SK-N-SH (cell line): ENCODE data around the gene EML1. TPM values are rescaled to one million over a fixed set of nuclear protein-coding genes. Genes with fewer than 3 reads are reported as not detected.

Source experiments
- CTCF ChIA-PET: fragments of 300-600, 350-600 bp; formaldehyde crosslinking; extraction: SDS; loops from one replicate; lab custom pipeline; 2021; lab: Yijun Ruan, JAX
- POLR2A ChIA-PET: fragments of 350-600 bp; sonication (Branson Sonifier 250); formaldehyde crosslinking; extraction: SDS; loops from one replicate; lab custom pipeline; 2020; ENCODE audit warnings: antibody characterized with exemption, inconsistent platforms; lab: Yijun Ruan, JAX
- DNase-seq: peaks from one replicate; pipeline ENCODE4 v3.0.0; 2012
- H2AFZ ChIP-seq: fragments of 200-600 bp; sonication (generic); 2 replicates; pipeline ENCODE4 v1.8.1; 2016; ENCODE audit warnings: antibody characterized with exemption, mild to moderate bottlenecking, low read depth
- H3F3A ChIP-seq: fragments of 200-600 bp; sonication (generic); replicated peaks from 2 replicates; pipeline ENCODE3; 2016; ENCODE audit warnings: antibody characterized with exemption, mild to moderate bottlenecking; ENCODE audit not compliant: insufficient read depth
- H3K27ac ChIP-seq, 2 experiments: fragments of 200-500 bp in 1 of 2; fragments of 200-600 bp in 1 of 2; sonication (Bioruptor generic) in 1 of 2; sonication (generic), shearing (Covaris generic) in 1 of 2; 2 replicates each; pipeline versions ENCODE4 v1.5.1 to v1.6.1; 2014 to 2016; ENCODE audit warnings: low read depth in 2 of 2, inconsistent platforms in 1 of 2, low read length in 1 of 2, mild to moderate bottlenecking in 1 of 2, mixed read lengths in 1 of 2
- H3K27me3 ChIP-seq: fragments of 200-600 bp; sonication (generic), shearing (Covaris generic); 2 replicates; pipeline ENCODE4 v1.6.1; 2016; ENCODE audit warnings: mixed run types; ENCODE audit not compliant: insufficient read depth
- H3K36me3 ChIP-seq, 2 experiments: fragments of 200-500 bp in 1 of 2; fragments of 200-600 bp in 1 of 2; sonication (Bioruptor generic) in 1 of 2; sonication (generic) in 1 of 2; replicated peaks in 1 of 2; 2 replicates each; pipeline versions ENCODE3 to v1.5.1; 2014 to 2016; ENCODE audit warnings: low read length in 1 of 2, mild to moderate bottlenecking in 1 of 2; ENCODE audit not compliant: insufficient read depth in 2 of 2, control insufficient read depth in 1 of 2
- H3K4me1 ChIP-seq, 2 experiments: fragments of 200-500 bp in 1 of 2; fragments of 200-600 bp in 1 of 2; sonication (Bioruptor generic) in 1 of 2; sonication (generic), shearing (Covaris generic) in 1 of 2; 2 replicates each; pipeline versions ENCODE4 v1.5.1 to v1.6.1; 2014 to 2016; ENCODE audit warnings: low read depth in 1 of 2, low read length in 1 of 2, mixed run types in 1 of 2; ENCODE audit not compliant: insufficient read depth in 2 of 2, control insufficient read depth in 1 of 2
- H3K4me2 ChIP-seq: fragments of 200-600 bp; sonication (generic), shearing (Covaris generic); 2 replicates; pipeline ENCODE4 v1.6.1; 2017; ENCODE audit warnings: mixed run types
- H3K4me3 ChIP-seq, 2 experiments: fragments of 200-500 bp in 1 of 2; fragments of 200-600 bp in 1 of 2; sonication (Bioruptor generic) in 1 of 2; sonication (generic), shearing (Covaris generic) in 1 of 2; 2 replicates each; pipeline versions ENCODE4 v1.5.1 to v1.8.1; 2014 to 2016; ENCODE audit warnings: low read depth in 2 of 2, inconsistent platforms in 1 of 2, low read length in 1 of 2, mild to moderate bottlenecking in 1 of 2, mixed read lengths in 1 of 2, moderate library complexity in 1 of 2
- H3K79me2 ChIP-seq: fragments of 200-600 bp; sonication (generic); 2 replicates; pipeline ENCODE4 v1.8.1; 2017; ENCODE audit warnings: mild to moderate bottlenecking; ENCODE audit not compliant: insufficient read depth
- H3K9ac ChIP-seq: fragments of 200-600 bp; sonication (generic); 2 replicates; pipeline ENCODE4 v1.6.1; 2017; ENCODE audit warnings: mixed run types
- H3K9me2 ChIP-seq: fragments of 200-600 bp; sonication (generic); 2 replicates; pipeline ENCODE4 v1.6.1; 2017; ENCODE audit warnings: mixed run types
- H3K9me3 ChIP-seq: fragments of 200-600 bp; sonication (generic); 2 replicates; pipeline ENCODE4 v1.6.1; 2017; ENCODE audit warnings: mixed run types, mild to moderate bottlenecking, moderate library complexity
- H4K20me1 ChIP-seq: fragments of 200-600 bp; sonication (generic); 2 replicates; pipeline ENCODE4 v1.6.1; 2017; ENCODE audit warnings: mild to moderate bottlenecking, mixed run types; ENCODE audit not compliant: insufficient read depth
- CHD2 ChIP-seq: fragments of 150-350 bp; IDR thresholded peaks from 2 replicates; pipeline ENCODE4 v1.6.1; 2018; ENCODE audit warnings: low read length; ENCODE audit not compliant: partially characterized antibody
- EP300 ChIP-seq, 2 experiments: IDR thresholded peaks; 2 replicates each; pipeline versions ENCODE4 v1.4.0 to v1.6.1; 2012; ENCODE audit warnings: borderline replicate concordance in 1 of 2, low read depth in 1 of 2, low read length in 1 of 2
- GATA2 ChIP-seq: sonication (generic); formaldehyde crosslinking; IDR thresholded peaks from 2 replicates; pipeline ENCODE4 v1.5.0; 2020; ENCODE audit warnings: mild to moderate bottlenecking, missing genetic modification reagents
- IRF3 ChIP-seq: fragments of 150-350 bp; IDR thresholded peaks from 2 replicates; pipeline ENCODE4 v1.6.1; 2016; ENCODE audit warnings: mild to moderate bottlenecking, low read depth, low read length
- MAX ChIP-seq: IDR thresholded peaks from 2 replicates; pipeline ENCODE4 v1.4.0; 2012; ENCODE audit warnings: low read depth
- NFIC ChIP-seq: IDR thresholded peaks from 2 replicates; pipeline ENCODE4 v1.4.0; 2012; ENCODE audit warnings: borderline replicate concordance
- NRF1 ChIP-seq: IDR thresholded peaks from 2 replicates; pipeline ENCODE4 v1.6.1; 2012; ENCODE audit warnings: low read depth, mild to moderate bottlenecking, low read length
- SMC3 ChIP-seq: IDR thresholded peaks from 2 replicates; pipeline ENCODE4 v1.6.1; 2012; ENCODE audit warnings: low read depth, low read length, improper control_type of control experiment
- TCF12 ChIP-seq: IDR thresholded peaks from 2 replicates; pipeline ENCODE4 v1.4.0; 2012
- YY1 ChIP-seq: IDR thresholded peaks from 2 replicates; pipeline ENCODE4 v1.4.0; 2012; ENCODE audit warnings: low read depth, mild to moderate bottlenecking
- ZBTB33 ChIP-seq: IDR thresholded peaks from 2 replicates; pipeline ENCODE4 v1.4.0; 2012; ENCODE audit warnings: low read depth, borderline replicate concordance
- WGBS: methylation state at CpG from one replicate; pipeline ENCODE4 v1.1.6; 2017; ENCODE audit warnings: low lambda C conversion rate; 5-methylcytosine and 5-hydroxymethylcytosine counted together
- polyA plus RNA-seq, 3 experiments: library from polyadenylated mRNA; depleted of rRNA; stranded (reverse); fragments of >200 nt; gene quantifications; 2 replicates each; pipeline ENCODE4 v1.2.3, GENCODE V29; 2012

Gene EML1
- polyA plus RNA-seq, 1 of the 3 experiments (the other 2 are of a cell fraction): 6.3 TPM

- TF ChIP-seq TCF12: no peak
- TF ChIP-seq CHD2: no peak
- TF ChIP-seq GATA2 (CRISPR knock-in tag): no peak
- TF ChIP-seq YY1: no peak
- Histone ChIP-seq H3K4me1 (peaks cover 0 to 4% of the 10 kb centered on the region in 2 experiments; a peak in 1 of 4 replicates), H3K9me3 (no peaks in the 10 kb centered on the region), H3K79me2 (no peaks in the 10 kb centered on the region), H3K27me3 (no peaks in the 10 kb centered on the region), H3K4me3 (no peak overlapping the region), H3K9ac (no peak overlapping the region), H2AFZ (no peak overlapping the region), H3F3A (no peaks in the 10 kb centered on the region), H3K27ac (no peak overlapping the region), H3K9me2 (no peaks in the 10 kb centered on the region), H4K20me1 (no peaks in the 10 kb centered on the region), H3K4me2 (no peak overlapping the region), H3K36me3 (peaks cover 4 to 17% of the 10 kb centered on the region in 2 experiments)
- DNase-seq: no peak
- ChIA-PET CTCF (interaction anchor here (1.1 to 1.9 kb wide), 6 partner anchors 14 to 236 kb away, joined by 3 to 7 read pairs (median 4); no protein-coding TSS in a partner anchor), POLR2A (no interaction called here)
- 82% methylated on average over 6 of the region's 6 CpGs for WGBS
Observed at GRCh38 chr14:99918781-99919180, 125.6 kb downstream of the EML1 start.

GRCh38 chr14:99921425-99921824 is 128.2 kb downstream of the EML1 start:
- Histone ChIP-seq H3K36me3 (peaks cover 0 to 10% of the 10 kb centered on the region in 2 experiments), H3F3A (no peaks in the 10 kb centered on the region), H3K4me1 (peaks cover 0 to 4% of the 10 kb centered on the region in 2 experiments; a peak in 1 of 4 replicates), H3K79me2 (no peaks in the 10 kb centered on the region), H3K27me3 (no peaks in the 10 kb centered on the region), H2AFZ (no peak overlapping the region), H3K9me3 (no peaks in the 10 kb centered on the region), H3K4me2 (no peak overlapping the region), H4K20me1 (no peaks in the 10 kb centered on the region), H3K4me3 (no peak overlapping the region), H3K27ac (no peak overlapping the region), H3K9me2 (no peaks in the 10 kb centered on the region), H3K9ac (no peak overlapping the region)
- ChIA-PET POLR2A (no interaction called here), CTCF (interaction anchor here (1.9 kb wide), 1 partner anchor 26 kb away, joined by 14 read pairs; no protein-coding TSS in a partner anchor)
- no peak for DNase-seq
- WGBS: 96% methylated on average over 4 of the region's 4 CpGs
- TF ChIP-seq IRF3: no peak
- TF ChIP-seq NFIC: no peak
- TF ChIP-seq NRF1: no peak
- TF ChIP-seq SMC3: no peak
- TF ChIP-seq EP300 (IDR thresholded peaks at IDR 0.05; ENCODE audit: borderline replicate concordance in 1 of 2, low read depth in 1 of 2, low read length in 1 of 2): no peak
- no peak for TF ChIP-seq ZBTB33
- no peak for TF ChIP-seq CHD2
- no peak for TF ChIP-seq MAX
- TF ChIP-seq TCF12: no peak
